Measurements from ENCODE around the gene VAMP2. TPM values are rescaled to one million over a fixed set of nuclear protein-coding genes. Genes with fewer than 3 reads are reported as not detected.

The VAMP2 gene
- total RNA-seq, 2 experiments from 2014 or later: 30.0 to 33.7 TPM

GRCh38 chr17:8119581-8120519, 42.9 kb downstream of the VAMP2 start:
- peak; percentile 37 for ATAC-seq
- peaks cover 43% of the 10 kb centered on the region for H3K4me1 Mint-ChIP-seq (ENCODE audit: low read depth)
- peak overlapping the region; percentile 97 for H3K4me3 Mint-ChIP-seq
- intact Hi-C loops (cut with micrococcal nuclease): loop anchor here (1.0 to 10.0 kb wide), 5 partner anchors 19 to 175 kb away; partner anchors contain the start of gene SLC25A35
- no peaks in the 10 kb centered on the region for H3K9me3 Mint-ChIP-seq
- TF ChIP-seq CTCF (IDR thresholded peaks at IDR 0.05): no peak
- H3K36me3 Mint-ChIP-seq (ENCODE audit: low read depth): peaks cover 8% of the 10 kb centered on the region
- H3K27me3 Mint-ChIP-seq: peaks cover 45% of the 10 kb centered on the region
- ChIA-PET POLR2A (interaction anchor here (0.6 to 7.1 kb wide), 25 partner anchors 10 to 435 kb away, joined by 3 to 102 read pairs (median 4); partner anchors contain the start of genes AURKB, CTC1, KRABD2 and PFAS), CTCF (interaction anchor here (0.6 to 7.0 kb wide), 44 partner anchors 10 to 187 kb away, joined by 3 to 98 read pairs (median 5); partner anchors contain the start of genes ALOX12B, AURKB, BORCS6 and PER1)
- peak; percentile 96 for DNase-seq
- H3K27ac Mint-ChIP-seq: peak overlapping the region; percentile 95

GRCh38 chr17:8118769-8119580, 43.8 kb downstream of the VAMP2 start:
- peak; percentile 95 for DNase-seq
- intact Hi-C loops (cut with micrococcal nuclease): loop anchor here (1.0 to 5.0 kb wide), 3 partner anchors 42 to 104 kb away; no protein-coding TSS in a partner anchor
- peak; percentile 94 for TF ChIP-seq CTCF (IDR thresholded peaks at IDR 0.05)
- peak overlapping the region; percentile 95 for H3K27ac Mint-ChIP-seq
- H3K4me1 Mint-ChIP-seq (ENCODE audit: low read depth): peaks cover 35% of the 10 kb centered on the region
- H3K9me3 Mint-ChIP-seq: no peaks in the 10 kb centered on the region
- ChIA-PET CTCF (interaction anchor here (0.6 to 7.0 kb wide), 42 partner anchors 8 to 242 kb away, joined by 3 to 98 read pairs (median 6); partner anchors contain the start of genes ALOX12B, AURKB, BORCS6 and CTC1), POLR2A (interaction anchor here (0.9 to 7.1 kb wide), 20 partner anchors 9 to 434 kb away, joined by 3 to 102 read pairs (median 8); partner anchors contain the start of genes AURKB, CTC1, KRABD2 and PFAS)
- ATAC-seq: peak; percentile 57
- H3K27me3 Mint-ChIP-seq: peaks cover 43% of the 10 kb centered on the region
- H3K4me3 Mint-ChIP-seq: peak overlapping the region; percentile 97
- H3K36me3 Mint-ChIP-seq (ENCODE audit: low read depth): peaks cover 8% of the 10 kb centered on the region

- ChIA-PET CTCF (interaction anchor here (0.8 to 7.0 kb wide), 25 partner anchors 8 to 185 kb away, joined by 3 to 98 read pairs (median 11); partner anchors contain the start of genes BORCS6, CTC1, PER1 and PFAS), POLR2A (interaction anchor here (1.3 to 7.1 kb wide), 14 partner anchors 8 to 433 kb away, joined by 3 to 102 read pairs (median 15); partner anchors contain the start of genes CTC1, PFAS, TP53 and WRAP53)
- Mint-ChIP-seq H3K4me3 (peak within 1 kb of the TSS; percentile 97), H3K9me3 (no peaks in the 10 kb centered on the region), H3K27ac (peak within 1 kb of the TSS; percentile 77), H3K27me3 (peaks cover 41% of the 10 kb centered on the region), H3K4me1 (ENCODE audit: low read depth) (peaks cover 28% of the 10 kb centered on the region), H3K36me3 (ENCODE audit: low read depth) (peaks cover 8% of the 10 kb centered on the region)
- ATAC-seq (no peak), DNase-seq (peak; percentile 47)
- TF ChIP-seq CTCF (IDR thresholded peaks at IDR 0.05): no peak
- intact Hi-C loops (cut with micrococcal nuclease): loop anchor here (2.0 to 5.0 kb wide), 2 partner anchors 41 to 105 kb away; no protein-coding TSS in a partner anchor
Measured at GRCh38 chr17:8117980-8118768, 44.6 kb downstream of the VAMP2 start, which contains the start of gene ALOXE3. ALOXE3 (minus strand) TSS chr17:8118514; CDS start chr17:8117990, 524 bp downstream.

- Mint-ChIP-seq H3K27me3 (peaks cover 40% of the 10 kb centered on the region), H3K27ac (no peak overlapping the region), H3K4me1 (ENCODE audit: low read depth) (peaks cover 24% of the 10 kb centered on the region), H3K9me3 (no peaks in the 10 kb centered on the region), H3K36me3 (ENCODE audit: low read depth) (peaks cover 8% of the 10 kb centered on the region), H3K4me3 (peak overlapping the region; percentile 97)
- intact Hi-C loops (cut with micrococcal nuclease): loop anchor here (5.0 kb wide), 1 partner anchor 40 kb away; no protein-coding TSS in a partner anchor
- no peak for DNase-seq
- ATAC-seq: no peak
- TF ChIP-seq CTCF (IDR thresholded peaks at IDR 0.05): no peak
- CTCF ChIA-PET: interaction anchor here (0.8 to 7.0 kb wide), 8 partner anchors 9 to 58 kb away, joined by 3 to 98 read pairs (median 58); no protein-coding TSS in a partner anchor
- POLR2A ChIA-PET: interaction anchor here (0.9 to 2.0 kb wide), 2 partner anchors 56 to 71 kb away, joined by 4 to 10 read pairs; no protein-coding TSS in a partner anchor
Measured at GRCh38 chr17:8117367-8117979, 45.3 kb downstream of the VAMP2 start.

Measured in activated CD8-positive, alpha-beta T cell treated with anti-CD3 and anti-CD28 coated beads for 36 hours (primary cell).